ENCODE data around the gene RIOK3. TPM values are rescaled to one million over a fixed set of nuclear protein-coding genes. Genes with fewer than 3 reads are reported as not detected.

RIOK3 gene
- total RNA-seq, 4 donors from 2014 or later: 38.7 to 52.2 (median 46.3) TPM

GRCh38 chr18:23412351-23412964 lies 40.6 kb upstream of the RIOK3 start:
- 54% methylated on average over 3 of the region's 3 CpGs for WGBS
- DNase-seq (ENCODE audit: extremely low spot score): no peak
- no peak overlapping the region for H3K4me3 ChIP-seq
- intact Hi-C loops (cut with DNase I): loop anchor here (10.0 kb wide), 1 partner anchor 478 kb away; the partner anchor contains the start of gene RBBP8
- TF ChIP-seq POLR2AphosphoS5 (IDR thresholded peaks at IDR 0.05) (no peak), POLR2A (IDR thresholded peaks at IDR 0.05; ENCODE audit: low read depth) (no peak), EP300 (IDR thresholded peaks at IDR 0.05) (no peak)
- TF ChIP-seq, protein P1, sequence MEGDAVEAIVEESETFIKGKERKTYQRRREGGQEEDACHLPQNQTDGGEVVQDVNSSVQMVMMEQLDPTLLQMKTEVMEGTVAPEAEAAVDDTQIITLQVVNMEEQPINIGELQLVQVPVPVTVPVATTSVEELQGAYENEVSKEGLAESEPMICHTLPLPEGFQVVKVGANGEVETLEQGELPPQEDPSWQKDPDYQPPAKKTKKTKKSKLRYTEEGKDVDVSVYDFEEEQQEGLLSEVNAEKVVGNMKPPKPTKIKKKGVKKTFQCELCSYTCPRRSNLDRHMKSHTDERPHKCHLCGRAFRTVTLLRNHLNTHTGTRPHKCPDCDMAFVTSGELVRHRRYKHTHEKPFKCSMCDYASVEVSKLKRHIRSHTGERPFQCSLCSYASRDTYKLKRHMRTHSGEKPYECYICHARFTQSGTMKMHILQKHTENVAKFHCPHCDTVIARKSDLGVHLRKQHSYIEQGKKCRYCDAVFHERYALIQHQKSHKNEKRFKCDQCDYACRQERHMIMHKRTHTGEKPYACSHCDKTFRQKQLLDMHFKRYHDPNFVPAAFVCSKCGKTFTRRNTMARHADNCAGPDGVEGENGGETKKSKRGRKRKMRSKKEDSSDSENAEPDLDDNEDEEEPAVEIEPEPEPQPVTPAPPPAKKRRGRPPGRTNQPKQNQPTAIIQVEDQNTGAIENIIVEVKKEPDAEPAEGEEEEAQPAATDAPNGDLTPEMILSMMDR (IDR thresholded peaks at IDR 0.05): no peak
- H3K9me3 ChIP-seq: no peaks in the 10 kb centered on the region
- H3K4me1 ChIP-seq: no peaks in the 10 kb centered on the region
- H3K27ac ChIP-seq (replicated peaks in 1 of 4): no peak overlapping the region
- no peaks in the 10 kb centered on the region for H3K27me3 ChIP-seq
- no peaks in the 10 kb centered on the region for H3K36me3 ChIP-seq

- H3K9me3 ChIP-seq: no peaks in the 10 kb centered on the region
- no peaks in the 10 kb centered on the region for H3K4me1 ChIP-seq
- H3K27me3 ChIP-seq: no peaks in the 10 kb centered on the region
- H3K4me3 ChIP-seq: no peak overlapping the region
- TF ChIP-seq, protein P1 (IDR thresholded peaks at IDR 0.05): no peak
- TF ChIP-seq POLR2AphosphoS5 (IDR thresholded peaks at IDR 0.05): no peak
- no peak for TF ChIP-seq POLR2A (IDR thresholded peaks at IDR 0.05; ENCODE audit: low read depth)
- TF ChIP-seq EP300 (IDR thresholded peaks at IDR 0.05): no peak
- WGBS: 69% methylated on average over 4 of the region's 4 CpGs
- peaks cover 0 to 3% (median 0%) of the 10 kb centered on the region in 4 donors for H3K36me3 ChIP-seq
- intact Hi-C loops (cut with DNase I): loop anchor here (10.0 kb wide), 1 partner anchor 481 kb away; the partner anchor contains the start of gene RBBP8
- DNase-seq (ENCODE audit: extremely low spot score): no peak
- H3K27ac ChIP-seq (replicated peaks in 1 of 4): no peak overlapping the region
Observed at GRCh38 chr18:23415515-23415914, 37.6 kb upstream of the RIOK3 start.

DNA sequence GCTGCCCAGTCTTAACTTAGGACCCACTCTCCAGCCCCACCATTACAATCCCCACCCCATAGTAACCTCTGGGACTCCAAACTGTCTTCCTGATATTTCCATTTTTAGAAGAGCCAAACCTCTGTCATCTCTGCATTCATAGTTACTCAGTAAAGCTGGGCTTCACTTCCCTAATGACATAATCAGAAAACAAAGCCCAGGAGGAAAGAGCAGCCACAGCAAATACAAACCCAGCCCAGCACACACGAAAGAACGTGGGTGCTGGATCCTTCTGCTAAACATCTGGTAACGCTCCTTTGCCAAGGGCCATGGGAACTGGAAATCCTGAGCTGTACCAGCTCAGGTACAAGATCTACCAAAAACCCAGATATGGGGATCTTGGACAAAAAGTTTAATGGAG lies 36.8 kb upstream of the RIOK3 start:
- H3K36me3 ChIP-seq: peaks cover 0 to 3% (median 0%) of the 10 kb centered on the region in 4 donors
- H3K4me1 ChIP-seq: no peaks in the 10 kb centered on the region
- H3K4me3 ChIP-seq: no peak overlapping the region
- no peak overlapping the region for H3K27ac ChIP-seq (replicated peaks in 1 of 4)
- WGBS: 31% methylated on average over 3 of the region's 3 CpGs
- no peak for TF ChIP-seq EP300 (IDR thresholded peaks at IDR 0.05)
- no peak for TF ChIP-seq POLR2AphosphoS5 (IDR thresholded peaks at IDR 0.05)
- TF ChIP-seq, protein P1 (IDR thresholded peaks at IDR 0.05): no peak
- no peak for TF ChIP-seq POLR2A (IDR thresholded peaks at IDR 0.05; ENCODE audit: low read depth)
- no peaks in the 10 kb centered on the region for H3K27me3 ChIP-seq
- DNase-seq (ENCODE audit: extremely low spot score): no peak
- H3K9me3 ChIP-seq: no peaks in the 10 kb centered on the region
- intact Hi-C loops (cut with DNase I): loop anchor here (10.0 kb wide), 1 partner anchor 481 kb away; the partner anchor contains the start of gene RBBP8

- DNase-seq (ENCODE audit: extremely low spot score): no peak
- intact Hi-C loops (cut with DNase I): no loop called here
- Histone ChIP-seq H3K27me3 (no peaks in the 10 kb centered on the region), H3K4me3 (no peak overlapping the region), H3K36me3 (peaks cover 0 to 3% (median 0%) of the 10 kb centered on the region in 4 donors), H3K4me1 (no peaks in the 10 kb centered on the region), H3K9me3 (no peaks in the 10 kb centered on the region), H3K27ac (replicated peaks in 1 of 4) (no peak overlapping the region)
- 100% methylated on average over 1 of the region's 1 CpG for WGBS
- TF ChIP-seq, protein P1 (IDR thresholded peaks at IDR 0.05): no peak
- TF ChIP-seq EP300 (IDR thresholded peaks at IDR 0.05) (no peak), POLR2AphosphoS5 (IDR thresholded peaks at IDR 0.05) (no peak), POLR2A (IDR thresholded peaks at IDR 0.05; ENCODE audit: low read depth) (no peak)
Observed at GRCh38 chr18:23421277-23421676, 31.8 kb upstream of the RIOK3 start.

Measured in esophagus muscularis mucosa (tissue), 4 donors.